ENCODE results near the gene MAN2B2.

The MAN2B2 gene

DNA sequence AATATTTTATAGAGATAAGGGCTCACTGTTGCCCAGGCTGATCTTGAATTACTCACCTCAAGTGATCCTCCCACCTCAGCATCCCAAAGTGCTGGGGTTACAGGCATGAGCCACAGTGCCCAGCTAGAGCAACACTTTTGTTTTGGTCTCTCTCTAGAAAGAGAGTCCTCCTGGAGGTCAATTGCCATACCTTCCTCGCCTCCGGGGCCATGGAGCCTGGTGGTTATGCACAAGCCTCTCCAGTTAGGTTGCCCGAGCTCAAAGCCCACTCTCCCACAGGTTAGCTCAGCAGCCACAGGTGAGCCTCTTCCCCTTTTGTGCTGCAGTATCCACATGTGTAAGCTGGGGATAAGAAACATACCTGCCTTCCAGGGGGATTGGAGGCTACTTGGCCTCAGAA is 24.2 kb upstream of the MAN2B2 start:
- Mint-ChIP-seq H3K27ac (no peak overlapping the region), H3K36me3 (no peaks in the 10 kb centered on the region), H3K4me1 (no peaks in the 10 kb centered on the region), H3K9me3 (peaks cover 3% of the 10 kb centered on the region), H3K27me3 (peaks cover 56% of the 10 kb centered on the region), H3K4me3 (no peak overlapping the region)
- no peak for DNase-seq
- CTCF ChIA-PET = interaction anchor here (0.8 kb wide), 1 partner anchor 38 kb away, joined by 3 read pairs; no protein-coding TSS in a partner anchor

DNA sequence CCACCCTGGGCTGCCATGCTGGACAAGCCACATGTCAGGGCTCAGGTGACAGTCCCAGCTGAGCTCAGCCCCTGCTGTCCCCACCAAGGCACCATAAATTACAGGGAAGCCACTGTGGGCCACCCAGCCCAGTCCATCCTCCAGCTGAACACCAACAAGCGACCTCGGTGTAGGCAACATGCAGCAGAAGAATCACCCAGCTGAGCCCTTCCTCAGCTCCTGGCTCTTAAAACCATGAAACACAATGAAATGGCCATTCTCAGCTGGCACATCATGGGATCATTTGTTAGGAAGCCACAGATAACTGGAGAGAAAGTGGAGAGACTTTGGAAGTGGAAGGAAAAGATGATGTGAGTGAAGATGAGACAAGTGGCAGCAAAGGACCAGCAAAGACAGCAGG is 23.3 kb upstream of the MAN2B2 start:
- Mint-ChIP-seq H3K4me3 (no peak overlapping the region), H3K36me3 (no peaks in the 10 kb centered on the region), H3K4me1 (no peaks in the 10 kb centered on the region), H3K27ac (no peak overlapping the region), H3K9me3 (peaks cover 3% of the 10 kb centered on the region), H3K27me3 (peaks cover 61% of the 10 kb centered on the region)
- DNase-seq = no peak
- CTCF ChIA-PET = no interaction called here

DNA sequence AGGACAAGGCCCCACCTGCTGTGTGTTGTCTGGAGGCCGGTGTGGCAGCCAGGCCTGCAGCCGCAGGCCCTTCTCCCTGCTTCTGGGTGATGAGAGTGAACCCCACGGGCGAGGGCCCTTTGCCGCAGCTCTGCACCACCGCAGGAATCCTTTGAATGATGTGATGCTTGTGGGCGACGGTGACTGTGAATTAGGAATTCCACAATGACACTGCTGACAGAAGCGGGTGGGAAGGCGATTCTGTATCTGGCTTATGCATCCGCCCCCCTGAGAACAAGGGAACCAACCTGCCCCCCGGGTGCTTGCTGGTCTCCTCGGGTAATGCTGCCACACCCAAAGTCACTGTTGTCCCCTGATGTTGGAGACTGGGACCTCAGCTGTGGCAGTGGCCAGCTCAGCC is 19.5 kb upstream of the MAN2B2 start:
- no peaks in the 10 kb centered on the region for H3K36me3 Mint-ChIP-seq
- CTCF ChIA-PET = no interaction called here
- H3K4me1 Mint-ChIP-seq = no peaks in the 10 kb centered on the region
- H3K9me3 Mint-ChIP-seq = peaks cover 3% of the 10 kb centered on the region
- H3K4me3 Mint-ChIP-seq = no peak overlapping the region
- peaks cover 82% of the 10 kb centered on the region for H3K27me3 Mint-ChIP-seq
- no peak overlapping the region for H3K27ac Mint-ChIP-seq
- no peak for DNase-seq

DNA sequence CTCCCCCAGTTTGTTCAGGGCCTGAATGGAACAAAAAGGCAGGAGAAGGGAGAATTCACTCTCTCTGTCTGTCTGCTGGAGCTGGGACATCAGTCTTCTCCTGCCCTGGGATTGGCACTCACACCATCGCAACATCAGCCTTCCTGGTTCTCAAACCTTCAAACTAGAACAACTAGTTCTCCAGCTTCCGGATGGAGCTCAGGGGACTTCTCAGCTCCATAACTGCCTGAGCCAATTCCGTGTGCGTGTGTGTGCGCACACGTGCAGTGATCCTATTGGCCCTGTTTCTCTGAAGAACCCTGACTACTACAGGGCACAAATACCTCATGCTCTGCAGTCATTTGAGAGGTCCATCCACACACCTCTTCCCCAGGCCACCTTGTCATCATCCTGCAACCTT is 18.7 kb upstream of the MAN2B2 start:
- Mint-ChIP-seq H3K4me1 (peaks cover 5% of the 10 kb centered on the region), H3K27me3 (peaks cover 89% of the 10 kb centered on the region), H3K27ac (no peak overlapping the region), H3K36me3 (no peaks in the 10 kb centered on the region), H3K4me3 (no peak overlapping the region), H3K9me3 (peaks cover 3% of the 10 kb centered on the region)
- DNase-seq = no peak
- CTCF ChIA-PET = no interaction called here

DNA sequence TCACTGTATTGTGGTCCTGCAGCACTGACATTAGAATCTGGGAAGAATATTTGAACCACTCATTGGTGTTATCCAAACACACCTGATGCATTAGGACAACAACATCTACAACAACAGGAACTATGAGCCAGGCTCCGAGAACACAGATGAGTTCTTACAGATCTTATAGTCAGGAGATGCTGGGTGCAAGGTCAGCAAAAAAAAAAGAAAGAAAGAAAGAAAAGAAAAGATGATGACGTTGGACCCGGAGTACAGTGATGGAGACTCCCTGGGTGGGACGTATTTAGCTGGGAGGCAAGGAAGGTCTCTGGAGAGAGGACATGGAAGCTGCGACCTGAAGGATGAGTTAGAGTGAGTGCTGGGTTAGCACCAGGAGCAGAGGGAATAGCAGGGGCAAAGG is 17.8 kb upstream of the MAN2B2 start:
- H3K4me3 Mint-ChIP-seq = no peak overlapping the region
- peaks cover 1% of the 10 kb centered on the region for H3K9me3 Mint-ChIP-seq
- H3K27me3 Mint-ChIP-seq = peaks cover 90% of the 10 kb centered on the region
- H3K4me1 Mint-ChIP-seq = peaks cover 14% of the 10 kb centered on the region
- no peaks in the 10 kb centered on the region for H3K36me3 Mint-ChIP-seq
- no peak overlapping the region for H3K27ac Mint-ChIP-seq
- CTCF ChIA-PET = no interaction called here
- no peak for DNase-seq

DNA sequence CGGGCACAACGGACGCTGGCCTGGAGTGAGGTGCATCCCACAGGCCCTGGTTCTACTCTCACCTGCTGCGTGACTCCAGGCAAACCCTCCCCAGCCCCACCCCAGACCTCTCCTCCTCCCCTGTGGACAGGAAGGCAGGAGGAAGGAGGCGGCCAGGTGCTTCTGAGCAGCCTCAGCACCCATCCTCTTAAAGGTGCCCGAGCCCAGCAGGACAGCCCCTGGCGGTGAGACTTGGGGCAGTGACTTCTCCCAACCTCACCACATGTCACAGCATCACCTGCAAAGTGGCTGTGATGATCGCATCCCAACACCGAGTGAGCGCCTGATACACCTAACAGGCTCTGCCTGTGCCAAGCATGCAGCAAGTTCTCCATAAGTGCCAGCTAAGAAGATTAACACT is 17.1 kb upstream of the MAN2B2 start:
- DNase-seq = no peak
- CTCF ChIA-PET = no interaction called here
- Mint-ChIP-seq H3K36me3 (no peaks in the 10 kb centered on the region), H3K9me3 (peaks cover 1% of the 10 kb centered on the region), H3K27me3 (peaks cover 90% of the 10 kb centered on the region), H3K4me3 (no peak overlapping the region), H3K4me1 (peaks cover 20% of the 10 kb centered on the region), H3K27ac (no peak overlapping the region)

DNA sequence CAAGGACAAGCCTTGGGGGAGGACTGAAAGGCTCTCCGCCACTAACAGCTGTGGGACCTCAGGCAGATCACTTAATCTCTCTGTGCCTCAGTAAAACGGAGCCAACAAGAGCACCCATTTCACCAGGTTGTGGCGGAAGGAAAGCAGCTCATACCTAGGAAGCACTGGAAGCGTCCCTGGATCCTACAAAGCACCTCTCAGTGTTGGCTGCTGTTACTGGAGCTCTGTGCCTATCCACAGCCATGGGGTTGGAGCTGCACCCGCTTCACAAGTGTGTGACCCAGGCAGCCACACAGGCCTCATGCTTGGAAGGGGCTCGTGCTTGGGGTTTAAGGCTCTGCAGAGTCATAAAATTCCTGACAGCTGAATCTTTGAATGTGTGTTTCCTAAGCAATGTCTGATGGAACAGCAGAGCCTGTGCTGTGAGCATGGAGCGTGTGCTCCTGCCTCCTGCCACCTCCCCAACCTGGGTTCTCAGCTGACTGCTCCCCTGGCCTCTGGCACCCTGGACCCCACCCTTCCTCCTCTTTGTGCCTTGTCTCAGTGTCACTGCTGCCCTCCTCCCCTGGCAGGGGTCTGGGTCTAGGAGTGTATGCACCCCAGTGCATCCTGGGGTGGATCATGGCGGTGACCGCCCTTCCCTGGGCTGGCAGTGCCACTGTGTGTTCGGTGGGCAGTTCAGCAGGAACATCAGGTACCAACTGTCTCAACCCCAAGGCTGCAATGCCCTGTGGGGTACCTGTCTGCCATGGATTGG is 14.4 kb upstream of the MAN2B2 start:
- Mint-ChIP-seq H3K4me3 (no peak overlapping the region), H3K4me1 (peaks cover 24% of the 10 kb centered on the region)
- CTCF ChIA-PET = interaction anchor here (1.1 to 2.1 kb wide), 2 partner anchors 13 to 15 kb away, joined by 3 to 9 read pairs; no protein-coding TSS in a partner anchor

DNA sequence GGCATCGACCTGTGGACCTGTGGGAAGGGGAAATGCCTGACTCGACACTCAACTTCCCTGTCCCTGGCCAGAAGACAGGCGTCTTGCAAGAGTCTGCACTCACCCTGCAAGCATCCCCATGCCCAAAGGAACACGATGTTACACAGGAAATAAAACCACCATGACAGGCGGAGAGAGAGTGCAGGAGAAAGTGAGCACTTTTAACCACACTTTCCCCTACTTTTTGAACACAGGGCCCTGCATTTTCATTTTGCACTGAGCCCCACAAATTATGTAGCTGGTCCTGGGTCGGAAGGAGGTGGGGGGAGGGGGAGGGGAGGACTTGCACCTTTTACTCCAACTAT is 13.8 kb upstream of the MAN2B2 start:
- Mint-ChIP-seq H3K36me3 (no peaks in the 10 kb centered on the region), H3K9me3 (no peaks in the 10 kb centered on the region), H3K4me3 (no peak overlapping the region), H3K27me3 (peaks cover 92% of the 10 kb centered on the region), H3K4me1 (peaks cover 24% of the 10 kb centered on the region), H3K27ac (no peak overlapping the region)
- no peak for DNase-seq
- CTCF ChIA-PET = interaction anchor here (1.1 to 1.6 kb wide), 2 partner anchors 13 kb away, joined by 3 to 4 read pairs; no protein-coding TSS in a partner anchor

More for the DNA sequence above, 14.4 kb upstream of the MAN2B2 start:
- no peak overlapping the region for H3K27ac Mint-ChIP-seq
- peaks cover 89% of the 10 kb centered on the region for H3K27me3 Mint-ChIP-seq
- no peak for DNase-seq
- H3K9me3 Mint-ChIP-seq = no peaks in the 10 kb centered on the region
- no peaks in the 10 kb centered on the region for H3K36me3 Mint-ChIP-seq

DNA sequence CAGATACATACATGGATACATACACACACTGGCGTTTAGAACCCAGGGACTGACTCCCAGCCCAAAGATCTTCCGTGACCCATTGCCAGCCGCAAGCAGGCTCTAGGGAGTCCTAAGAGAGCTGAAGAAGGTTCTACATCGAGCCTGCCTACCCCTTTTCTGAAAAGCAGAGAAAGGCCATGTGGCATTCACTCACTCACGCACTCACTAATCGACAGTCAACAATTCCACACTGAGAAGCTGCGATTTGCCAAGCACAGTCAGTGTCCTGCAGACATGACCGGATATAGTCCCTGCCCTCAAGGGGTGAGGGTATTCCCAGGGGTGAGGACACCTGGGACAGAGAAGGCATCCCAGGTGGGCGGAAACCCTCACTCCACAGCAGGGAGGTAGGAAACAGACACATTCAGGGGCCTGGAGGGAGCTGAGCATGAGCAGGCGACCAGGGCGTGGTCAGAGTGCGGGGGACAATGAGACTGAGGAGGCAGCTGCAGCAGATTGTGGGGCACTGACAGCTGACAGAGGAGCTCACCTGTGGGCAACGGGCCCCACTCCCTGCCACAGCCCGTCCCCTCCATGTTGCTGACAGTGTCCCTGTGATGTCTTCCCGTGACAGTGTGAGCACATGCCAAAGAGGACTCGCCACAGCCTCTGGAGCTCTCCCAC is 13.2 kb upstream of the MAN2B2 start:
- Mint-ChIP-seq H3K27me3 (peaks cover 92% of the 10 kb centered on the region), H3K4me1 (peaks cover 24% of the 10 kb centered on the region), H3K9me3 (no peaks in the 10 kb centered on the region), H3K27ac (no peak overlapping the region), H3K4me3 (no peak overlapping the region), H3K36me3 (no peaks in the 10 kb centered on the region)
- CTCF ChIA-PET = interaction anchor here (1.6 kb wide), 1 partner anchor 12 kb away, joined by 4 read pairs; no protein-coding TSS in a partner anchor
- DNase-seq = no peak

DNA sequence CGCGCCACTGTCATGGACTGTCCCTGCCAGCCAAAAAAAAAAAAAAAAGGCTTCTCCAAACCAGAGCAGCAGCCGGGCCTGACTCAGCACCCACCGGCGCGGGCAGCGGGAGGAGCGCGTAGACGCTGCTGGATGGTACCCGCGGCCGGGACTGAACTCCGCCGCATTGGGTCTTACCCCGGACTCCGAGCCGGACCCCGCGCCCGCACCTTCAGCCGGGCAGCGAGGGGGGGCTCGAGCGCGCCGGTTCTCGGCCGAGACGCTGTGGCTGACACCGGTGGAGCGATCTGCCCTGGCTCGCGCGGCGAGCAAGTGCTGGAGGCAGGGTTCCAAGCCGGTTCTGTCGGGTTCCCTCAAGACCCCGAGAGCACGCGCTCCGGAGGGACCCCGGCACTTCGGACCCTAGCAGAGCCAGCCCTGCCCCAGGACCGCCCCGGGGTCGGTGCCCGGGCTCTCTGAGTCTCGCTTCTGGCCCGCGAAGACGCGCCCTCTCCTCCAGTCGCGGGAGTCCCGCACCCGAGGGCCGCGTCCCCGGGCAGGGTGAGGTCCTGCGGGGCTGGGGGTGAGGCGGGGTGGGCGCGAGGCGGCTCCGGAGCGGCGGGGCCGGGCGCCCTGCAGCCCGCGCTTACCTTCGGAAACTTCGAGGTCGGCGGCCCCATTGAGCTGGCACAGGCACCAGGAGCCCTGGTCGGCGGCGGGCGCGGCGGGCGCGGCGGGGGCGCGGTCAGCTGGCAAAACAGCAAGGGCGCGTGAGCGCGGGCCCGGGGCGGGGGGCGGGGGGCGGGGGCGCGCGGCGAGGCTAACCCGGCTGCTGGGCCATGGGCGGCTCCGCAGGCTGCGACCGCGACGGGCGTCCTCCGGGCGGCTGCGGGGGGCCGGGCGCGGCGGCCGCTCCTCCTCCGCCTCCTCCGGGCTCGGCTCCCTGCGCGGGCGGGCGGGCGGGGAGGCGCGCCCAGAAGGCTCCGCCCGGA is 11.8 kb upstream of the MAN2B2 start:
- H3K36me3 Mint-ChIP-seq = no peaks in the 10 kb centered on the region
- CTCF ChIA-PET = interaction anchor here (1.6 kb wide), 1 partner anchor 11 kb away, joined by 4 read pairs; no protein-coding TSS in a partner anchor
- H3K4me3 Mint-ChIP-seq = no peak overlapping the region
- no peak for DNase-seq
- no peak overlapping the region for H3K27ac Mint-ChIP-seq
- peaks cover 86% of the 10 kb centered on the region for H3K27me3 Mint-ChIP-seq
- no peaks in the 10 kb centered on the region for H3K9me3 Mint-ChIP-seq
- H3K4me1 Mint-ChIP-seq = peaks cover 24% of the 10 kb centered on the region

DNA sequence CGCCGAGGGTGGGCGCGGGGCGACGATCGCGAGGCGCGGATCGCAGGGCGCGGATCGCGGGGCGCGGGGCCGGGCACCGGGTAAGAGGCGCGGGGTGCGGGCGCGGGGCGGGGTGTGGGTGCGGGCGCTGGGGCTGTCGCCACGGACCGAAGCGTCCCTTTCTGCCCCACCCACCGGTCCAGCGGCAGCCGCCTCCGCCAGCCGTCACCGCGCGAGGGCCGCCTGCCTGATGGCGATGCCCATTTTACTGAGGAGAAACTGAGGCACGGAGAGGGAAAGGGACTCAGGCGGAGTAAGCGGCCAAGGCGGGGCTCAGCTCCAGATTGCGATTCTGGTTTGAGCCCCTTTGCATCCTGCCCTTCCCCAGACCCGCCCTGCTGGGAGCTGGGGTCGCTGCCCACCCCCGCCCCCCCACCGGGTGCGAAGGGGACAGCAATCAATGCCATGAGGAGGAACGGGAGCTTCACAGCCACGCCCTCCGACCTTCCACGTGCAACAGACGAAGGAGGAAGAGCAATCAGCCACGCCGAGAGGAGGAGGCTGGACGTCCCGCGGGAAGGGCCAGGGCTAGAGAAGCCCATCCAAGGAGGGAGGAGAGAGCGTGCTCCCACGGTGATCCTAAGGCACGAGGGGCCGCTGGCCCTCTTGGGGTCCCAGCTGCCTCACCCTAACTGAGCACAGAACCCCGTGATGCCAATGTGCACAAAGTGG is 10.9 kb upstream of the MAN2B2 start:
- Mint-ChIP-seq H3K4me3 (no peak overlapping the region), H3K27me3 (peaks cover 83% of the 10 kb centered on the region), H3K36me3 (no peaks in the 10 kb centered on the region), H3K9me3 (no peaks in the 10 kb centered on the region), H3K4me1 (peaks cover 24% of the 10 kb centered on the region), H3K27ac (no peak overlapping the region)
- CTCF ChIA-PET = no interaction called here
- no peak for DNase-seq

DNA sequence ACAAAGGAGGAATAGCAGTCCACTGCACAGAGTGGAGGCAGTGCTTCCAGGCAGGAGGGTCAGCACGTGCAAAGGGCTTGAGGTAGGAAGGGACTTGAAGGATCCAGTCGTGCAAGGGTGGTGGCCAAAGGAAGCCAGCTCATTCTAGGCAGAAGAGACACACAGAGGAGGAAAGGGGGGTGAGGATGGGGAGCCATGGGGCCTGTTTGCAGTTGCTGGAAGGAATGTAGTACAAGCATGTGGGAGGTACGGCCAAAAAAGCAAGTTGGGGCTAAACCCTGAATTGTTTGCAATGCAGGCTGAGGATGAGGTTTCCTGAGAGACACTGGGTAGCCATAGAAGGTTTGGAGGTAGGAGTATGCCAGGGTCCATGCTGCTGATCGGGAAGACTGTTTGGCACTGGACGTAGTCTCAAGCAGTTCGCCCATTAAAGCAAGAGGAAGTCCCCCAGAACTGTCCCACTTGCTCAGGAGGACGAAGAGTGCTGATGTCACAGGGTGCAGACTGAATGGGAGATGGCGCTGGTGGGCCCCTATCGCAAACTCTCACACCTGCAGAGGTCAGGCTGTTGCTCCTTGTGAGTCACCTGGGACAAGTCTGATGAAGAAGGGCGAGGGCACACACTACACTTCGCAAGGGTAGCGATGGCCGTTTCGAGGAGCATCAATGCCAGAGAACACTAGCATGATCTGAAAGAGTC is 9.1 kb upstream of the MAN2B2 start:
- CTCF ChIA-PET = interaction anchor here (0.6 kb wide), 1 partner anchor 396 kb away, joined by 4 read pairs; no protein-coding TSS in a partner anchor
- Mint-ChIP-seq H3K9me3 (no peaks in the 10 kb centered on the region), H3K4me1 (peaks cover 23% of the 10 kb centered on the region), H3K27ac (no peak overlapping the region), H3K36me3 (no peaks in the 10 kb centered on the region), H3K27me3 (peaks cover 73% of the 10 kb centered on the region), H3K4me3 (no peak overlapping the region)
- DNase-seq = no peak
